Astrocyte of the hippocampus (primary cell): Measurements from ENCODE around the gene TACC3.

Source experiments
- DNase-seq: peaks from one replicate; pipeline ENCODE4 v3.0.0; 2011; ENCODE audit warnings: low read depth, low spot score

Gene TACC3

GRCh38 chr4:1722551-1723118 is 1.3 kb downstream of the TACC3 start:
- DNase-seq: no peak

GRCh38 chr4:1723131-1723801 is 1.9 kb downstream of the TACC3 start:
- no peak for DNase-seq

DNA sequence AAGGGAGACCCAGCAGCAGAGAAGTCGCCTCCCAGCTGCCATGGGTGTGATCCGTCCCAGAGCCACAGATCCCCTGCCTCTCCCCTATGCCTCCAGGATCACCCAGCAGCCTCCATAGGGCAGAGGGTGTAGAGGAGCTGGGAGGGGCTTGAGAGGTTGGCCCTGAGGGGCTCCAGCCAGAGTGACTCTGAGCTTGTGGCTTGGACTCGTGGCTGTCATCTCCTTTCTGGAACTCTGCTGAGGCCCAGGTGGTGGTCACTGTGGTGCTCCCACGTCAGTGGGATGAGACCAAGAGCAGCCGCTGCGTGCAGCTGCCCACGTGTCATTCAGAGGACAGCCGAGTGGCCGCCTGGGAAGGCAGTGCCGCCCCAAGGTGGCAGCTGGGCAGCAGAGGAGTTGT is 4.2 kb downstream of the TACC3 start:
- DNase-seq: no peak

DNA sequence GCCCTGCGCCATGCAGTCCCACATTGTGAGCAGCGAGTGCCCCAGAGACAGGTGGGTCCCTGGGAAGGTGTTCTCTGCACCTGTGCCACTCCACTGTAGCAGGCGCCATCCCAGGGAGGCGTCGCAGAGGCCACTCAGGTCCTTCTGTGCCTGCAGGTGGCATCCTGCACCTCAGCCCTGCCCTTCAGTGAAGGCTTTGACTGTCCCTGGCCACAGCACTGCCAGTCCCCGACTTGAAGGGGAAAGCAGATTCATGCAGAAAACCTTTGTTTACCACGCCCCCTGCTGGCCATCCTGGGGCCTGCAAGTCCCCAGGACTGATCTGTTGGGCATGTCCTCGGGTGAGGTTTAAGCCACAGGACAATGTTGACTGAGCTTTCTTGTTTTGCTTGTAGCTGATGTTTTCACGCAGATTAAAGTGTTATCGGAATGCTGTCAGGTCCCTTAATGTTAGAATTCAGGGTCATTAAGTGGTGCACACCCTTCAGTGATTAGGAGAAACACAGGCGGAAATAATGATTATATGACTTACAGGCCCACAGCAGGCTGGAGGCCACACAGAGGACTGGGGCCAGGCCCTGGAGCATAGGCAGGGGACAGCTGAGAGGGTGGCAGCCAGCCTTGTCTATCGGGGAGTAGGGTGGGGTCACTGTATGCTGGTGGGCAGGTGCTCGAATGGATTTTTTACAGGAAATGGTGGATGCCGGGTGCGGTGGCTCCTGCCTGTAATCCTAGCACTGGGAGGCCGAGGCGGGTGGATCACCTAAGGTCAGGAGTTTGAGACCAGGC is 5.0 kb downstream of the TACC3 start:
- DNase-seq: peak; percentile 95

- peak; percentile 92 for DNase-seq
Observed at GRCh38 chr4:1727117-1728031, 6.1 kb downstream of the TACC3 start.

DNA sequence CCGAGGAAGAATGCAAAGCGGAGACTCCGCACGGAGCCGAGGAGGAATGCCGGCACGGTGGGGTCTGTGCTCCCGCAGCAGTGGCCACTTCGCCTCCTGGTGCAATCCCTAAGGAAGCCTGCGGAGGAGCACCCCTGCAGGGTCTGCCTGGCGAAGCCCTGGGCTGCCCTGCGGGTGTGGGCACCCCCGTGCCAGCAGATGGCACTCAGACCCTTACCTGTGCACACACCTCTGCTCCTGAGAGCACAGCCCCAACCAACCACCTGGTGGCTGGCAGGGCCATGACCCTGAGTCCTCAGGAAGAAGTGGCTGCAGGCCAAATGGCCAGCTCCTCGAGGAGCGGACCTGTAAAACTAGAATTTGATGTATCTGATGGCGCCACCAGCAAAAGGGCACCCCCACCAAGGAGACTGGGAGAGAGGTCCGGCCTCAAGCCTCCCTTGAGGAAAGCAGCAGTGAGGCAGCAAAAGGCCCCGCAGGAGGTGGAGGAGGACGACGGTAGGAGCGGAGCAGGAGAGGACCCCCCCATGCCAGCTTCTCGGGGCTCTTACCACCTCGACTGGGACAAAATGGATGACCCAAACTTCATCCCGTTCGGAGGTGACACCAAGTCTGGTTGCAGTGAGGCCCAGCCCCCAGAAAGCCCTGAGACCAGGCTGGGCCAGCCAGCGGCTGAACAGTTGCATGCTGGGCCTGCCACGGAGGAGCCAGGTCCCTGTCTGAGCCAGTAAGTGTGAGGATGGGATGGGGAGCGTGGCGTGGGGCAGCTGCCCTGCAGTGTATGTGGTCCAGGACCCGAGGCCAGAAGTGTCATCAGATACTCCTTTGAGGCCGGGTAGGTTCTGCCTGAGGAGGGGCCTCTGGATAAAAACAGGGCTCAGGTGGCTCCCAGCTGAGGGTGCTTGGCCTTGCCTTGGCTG is 7.0 kb downstream of the TACC3 start:
- no peak for DNase-seq

GRCh38 chr4:1730532-1731135 is 9.3 kb downstream of the TACC3 start:
- no peak for DNase-seq

DNA sequence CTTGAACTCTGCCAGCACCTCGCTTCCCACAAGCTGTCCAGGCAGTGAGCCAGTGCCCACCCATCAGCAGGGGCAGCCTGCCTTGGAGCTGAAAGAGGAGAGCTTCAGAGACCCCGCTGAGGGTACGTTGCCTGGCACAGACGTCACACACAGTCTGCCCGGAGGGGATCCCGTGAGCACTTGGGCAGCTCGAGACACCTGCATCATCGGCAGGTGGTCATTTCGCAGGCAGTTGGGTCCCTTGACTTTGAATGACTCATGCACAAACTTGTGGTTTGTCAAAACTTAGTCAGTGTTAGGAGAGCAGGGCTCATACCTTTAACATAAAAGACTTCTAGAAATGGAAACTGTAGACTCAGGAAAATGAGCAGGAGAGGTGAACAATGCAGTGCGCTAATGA is 9.9 kb downstream of the TACC3 start:
- peak; percentile 82 for DNase-seq

GRCh38 chr4:1732911-1733310 is 11.6 kb downstream of the TACC3 start:
- no peak for DNase-seq

GRCh38 chr4:1735215-1735614 is 13.9 kb downstream of the TACC3 start:
- no peak for DNase-seq

DNA sequence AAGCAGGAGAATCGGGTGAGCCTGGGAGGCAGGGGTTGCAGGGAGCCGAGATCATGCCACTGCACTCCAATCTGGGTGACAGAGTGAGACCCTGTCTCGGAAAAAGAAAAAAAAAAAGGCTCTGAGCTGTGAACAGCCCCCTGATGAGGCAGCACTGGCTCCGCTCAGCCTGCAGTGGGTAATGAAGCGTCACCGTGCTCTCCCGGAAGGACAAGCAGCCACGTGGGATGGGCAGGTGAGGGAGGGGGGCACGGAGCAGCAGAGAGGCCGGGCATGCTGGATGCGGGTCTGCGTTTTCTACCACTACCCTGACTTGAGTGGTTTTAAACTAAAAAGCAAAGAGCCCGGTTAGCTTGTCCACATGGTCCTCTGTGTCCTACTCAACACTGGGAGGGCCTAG is 15.5 kb downstream of the TACC3 start:
- no peak for DNase-seq

GRCh38 chr4:1737666-1738065 is 16.3 kb downstream of the TACC3 start:
- no peak for DNase-seq

DNA sequence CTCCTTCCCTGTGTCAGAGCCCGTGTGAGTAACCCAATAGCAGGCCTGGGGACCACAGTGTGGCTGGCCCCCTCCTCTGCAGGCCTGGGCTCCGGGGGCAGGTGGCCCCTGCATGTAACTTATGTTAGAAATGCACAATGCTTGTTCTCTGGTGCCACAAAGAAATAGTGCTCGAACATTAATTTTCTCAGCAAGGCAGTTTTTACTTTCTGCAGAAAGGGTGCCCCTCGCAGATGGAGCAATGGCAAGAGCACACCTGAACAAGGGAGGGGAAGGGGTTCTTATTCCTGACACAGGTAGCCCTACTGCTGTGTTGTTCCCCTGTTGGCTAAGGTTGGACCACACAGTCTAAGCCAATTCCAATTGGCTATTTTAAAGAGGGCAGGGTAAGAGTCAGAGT is 17.1 kb downstream of the TACC3 start:
- no peak for DNase-seq

DNA sequence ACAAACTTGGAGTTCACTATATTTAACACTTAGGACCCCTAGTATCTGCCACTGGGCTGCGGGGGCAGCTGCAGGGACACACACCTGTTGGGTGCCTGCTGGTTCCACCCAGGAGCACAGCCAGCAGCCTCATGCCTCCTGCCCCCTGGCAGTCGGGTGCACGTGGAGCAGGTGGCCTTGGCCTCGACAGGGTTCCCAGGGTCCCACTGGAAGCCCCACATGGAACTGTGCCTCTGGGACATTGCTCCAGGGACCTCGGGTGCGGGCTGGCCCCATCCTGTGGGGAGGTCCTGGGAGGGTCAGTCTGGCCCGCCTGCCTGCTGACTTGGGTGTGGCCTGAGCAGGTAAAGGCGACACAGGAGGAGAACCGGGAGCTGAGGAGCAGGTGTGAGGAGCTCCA is 18.0 kb downstream of the TACC3 start:
- no peak for DNase-seq

DNA sequence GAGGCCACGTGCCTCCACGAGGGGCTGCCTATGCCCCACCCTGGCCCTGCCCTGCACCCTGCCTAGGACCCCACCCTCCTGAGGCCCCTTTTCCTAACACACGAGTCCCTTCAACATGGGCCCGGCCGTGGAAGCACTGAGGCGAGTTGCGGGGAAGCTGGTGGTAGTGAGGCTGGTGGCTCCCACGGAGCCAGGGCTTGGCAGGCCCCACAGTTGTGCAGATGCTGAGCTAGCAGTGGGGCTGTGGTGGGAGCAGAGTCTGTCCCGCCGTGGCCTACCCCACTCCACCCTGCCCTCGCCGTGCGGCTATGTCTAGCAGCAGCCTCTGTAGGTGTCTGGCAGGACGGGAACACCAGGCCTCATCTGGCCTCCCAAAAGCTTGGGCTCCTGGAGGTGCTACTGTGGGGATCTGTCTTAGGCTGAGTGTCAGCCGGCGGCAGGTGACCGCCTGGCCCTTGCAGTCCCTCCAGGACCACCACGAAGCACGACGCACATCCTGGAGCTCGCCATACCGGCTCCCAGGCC is 18.8 kb downstream of the TACC3 start:
- no peak for DNase-seq

- no peak for DNase-seq
Observed at GRCh38 chr4:1741208-1741607, 19.9 kb downstream of the TACC3 start.

DNA sequence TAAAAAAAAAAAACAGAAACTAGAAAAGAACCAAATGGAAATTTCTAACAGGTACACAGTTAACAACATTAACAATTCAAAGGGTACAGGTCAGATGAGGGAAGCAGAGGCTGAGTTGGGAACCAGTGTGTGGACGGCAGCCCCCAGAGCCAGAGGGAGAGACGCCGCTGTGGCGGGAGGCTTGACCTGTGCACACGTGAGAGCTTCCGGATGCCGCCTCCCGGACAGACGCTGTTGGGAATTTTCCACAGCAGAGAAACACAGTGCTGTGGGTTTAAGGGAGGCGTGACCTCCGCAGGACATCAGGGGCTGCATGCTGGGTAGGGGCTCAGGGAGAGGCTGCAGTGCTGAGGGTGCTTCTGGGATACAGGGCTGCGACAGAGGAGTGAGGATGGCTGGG is 22.2 kb downstream of the TACC3 start:
- DNase-seq: no peak

DNA sequence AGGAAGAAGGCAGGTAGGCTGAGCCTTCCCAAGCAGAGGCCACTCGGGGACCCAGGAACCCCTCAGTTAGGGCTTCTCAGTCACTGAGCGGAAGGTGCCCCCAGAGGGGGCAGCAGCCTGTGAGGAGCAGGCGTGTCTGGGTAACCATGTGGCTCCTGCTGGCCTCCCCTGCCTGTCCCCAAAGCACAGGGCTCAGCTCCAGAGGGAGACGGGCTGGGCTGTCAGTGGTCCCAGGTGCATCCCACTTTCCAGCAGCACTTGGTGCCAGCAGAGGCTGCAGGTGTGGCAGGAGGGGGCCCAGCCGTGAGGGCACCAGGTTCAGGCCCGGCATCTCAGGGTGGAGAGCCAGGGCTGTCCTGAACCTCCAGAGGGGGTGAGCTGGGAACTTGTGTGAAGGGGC is 22.7 kb downstream of the TACC3 start:
- DNase-seq: no peak

DNA sequence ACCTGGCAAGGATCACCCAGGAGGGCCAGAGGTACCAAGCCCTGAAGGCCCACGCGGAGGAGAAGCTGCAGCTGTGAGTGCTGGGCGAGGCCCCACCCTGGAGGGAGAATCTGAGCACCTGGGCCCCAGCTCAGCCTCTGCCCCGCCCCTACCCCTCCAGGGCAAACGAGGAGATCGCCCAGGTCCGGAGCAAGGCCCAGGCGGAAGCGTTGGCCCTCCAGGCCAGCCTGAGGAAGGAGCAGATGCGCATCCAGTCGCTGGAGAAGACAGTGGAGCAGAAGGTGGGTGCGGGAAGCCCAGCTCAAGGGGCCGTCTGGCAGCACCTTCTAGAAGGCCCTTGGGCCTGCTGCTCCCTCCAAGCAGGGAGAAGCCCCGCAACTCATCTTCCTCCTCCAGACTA is 23.2 kb downstream of the TACC3 start:
- no peak for DNase-seq

DNA sequence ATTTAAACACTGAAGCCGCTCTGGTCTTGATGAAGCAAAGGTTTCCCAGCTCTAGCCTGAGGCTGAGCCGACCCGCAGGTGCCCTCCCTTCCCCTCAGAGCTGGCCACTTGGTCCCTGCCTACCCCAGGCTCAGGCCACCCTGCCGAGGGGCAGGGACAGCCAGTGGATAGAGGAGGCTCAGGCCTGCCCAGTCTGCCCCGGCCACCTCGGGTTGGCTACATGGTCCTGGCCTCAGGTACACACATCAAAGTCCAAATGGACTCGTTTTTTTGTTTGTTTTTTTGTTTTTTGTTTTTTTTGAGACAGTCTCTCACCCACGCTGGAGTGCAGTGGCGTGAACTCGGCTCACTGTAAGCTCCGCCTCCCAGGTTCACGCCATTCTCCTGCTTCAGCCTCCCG is 23.8 kb downstream of the TACC3 start:
- DNase-seq: no peak
